ENCODE results near the gene CACNA1D. TPM values are rescaled to one million over a fixed set of nuclear protein-coding genes. Genes with fewer than 3 reads are reported as not detected.

CACNA1D gene
- total RNA-seq, 4 donors from 2014 or later, result 0.85 to 0.88 TPM; not detected in 2

DNA sequence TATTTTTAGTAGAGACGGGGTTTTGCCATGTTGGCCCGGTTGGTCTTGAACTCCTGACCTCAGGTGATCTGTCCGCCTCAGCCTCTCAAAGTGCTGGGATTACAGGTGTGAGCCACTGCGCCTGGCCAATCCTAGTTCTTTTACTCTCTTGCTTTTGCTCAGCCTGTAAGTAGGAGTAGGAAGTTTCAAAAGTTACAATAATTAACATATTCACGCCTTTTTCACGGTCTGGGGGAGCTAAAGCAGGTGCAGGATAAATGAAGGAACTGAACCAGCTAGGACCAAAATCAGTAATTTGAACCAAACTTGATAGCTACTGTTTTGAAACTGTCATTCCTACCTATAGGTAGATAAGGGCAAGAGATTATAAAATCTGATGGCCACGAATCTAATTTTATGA, 98.5 kb downstream of the CACNA1D start:
- TF ChIP-seq CTCF (IDR thresholded peaks at IDR 0.05; ENCODE audit: low read depth), result no peak

DNA sequence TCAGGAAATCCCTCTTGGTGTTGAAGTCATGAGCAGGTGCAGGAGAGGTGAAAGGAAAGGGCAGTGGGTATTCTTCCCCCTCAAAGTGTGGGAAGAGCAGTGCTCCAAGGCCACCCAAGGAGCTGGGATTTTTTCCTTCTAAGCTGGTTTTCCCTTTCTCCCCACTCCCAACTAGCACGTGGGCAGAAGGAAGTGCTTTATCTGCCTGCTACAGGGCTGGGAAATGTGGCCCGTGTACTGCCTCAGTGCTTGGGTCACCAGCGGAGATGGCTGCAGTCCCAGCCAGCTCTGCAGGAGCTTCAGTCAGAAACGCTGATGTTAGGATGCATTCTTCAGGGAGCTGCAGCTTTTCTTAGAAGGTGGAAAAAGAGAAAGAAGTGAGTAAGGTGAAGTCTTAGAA, 99.2 kb downstream of the CACNA1D start:
- TF ChIP-seq CTCF (IDR thresholded peaks at IDR 0.05; ENCODE audit: low read depth), result no peak

- TF ChIP-seq CTCF (IDR thresholded peaks at IDR 0.05; ENCODE audit: low read depth), result no peak
Observed at GRCh38 chr3:53594276-53594675, 99.9 kb downstream of the CACNA1D start.

DNA sequence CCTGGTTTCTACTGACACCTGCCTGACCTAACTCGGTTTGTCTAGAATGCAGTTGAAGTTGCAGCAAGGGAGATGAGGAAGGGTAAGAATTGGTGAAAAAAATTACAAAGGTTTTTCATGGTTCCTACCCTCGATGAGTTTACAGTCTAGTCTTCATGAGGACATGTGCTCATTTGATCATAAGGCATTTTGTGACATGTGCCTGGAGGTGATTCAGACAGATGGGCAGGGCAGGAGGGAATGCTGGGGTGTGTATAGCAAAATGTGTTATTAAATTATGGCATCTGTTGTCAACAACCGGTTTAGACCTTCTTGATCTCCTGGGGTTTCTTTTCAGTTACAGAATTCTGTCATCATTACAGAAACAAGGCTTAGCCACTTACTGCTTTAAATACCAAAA, 101.2 kb downstream of the CACNA1D start:
- TF ChIP-seq CTCF (IDR thresholded peaks at IDR 0.05; ENCODE audit: low read depth), result no peak

DNA sequence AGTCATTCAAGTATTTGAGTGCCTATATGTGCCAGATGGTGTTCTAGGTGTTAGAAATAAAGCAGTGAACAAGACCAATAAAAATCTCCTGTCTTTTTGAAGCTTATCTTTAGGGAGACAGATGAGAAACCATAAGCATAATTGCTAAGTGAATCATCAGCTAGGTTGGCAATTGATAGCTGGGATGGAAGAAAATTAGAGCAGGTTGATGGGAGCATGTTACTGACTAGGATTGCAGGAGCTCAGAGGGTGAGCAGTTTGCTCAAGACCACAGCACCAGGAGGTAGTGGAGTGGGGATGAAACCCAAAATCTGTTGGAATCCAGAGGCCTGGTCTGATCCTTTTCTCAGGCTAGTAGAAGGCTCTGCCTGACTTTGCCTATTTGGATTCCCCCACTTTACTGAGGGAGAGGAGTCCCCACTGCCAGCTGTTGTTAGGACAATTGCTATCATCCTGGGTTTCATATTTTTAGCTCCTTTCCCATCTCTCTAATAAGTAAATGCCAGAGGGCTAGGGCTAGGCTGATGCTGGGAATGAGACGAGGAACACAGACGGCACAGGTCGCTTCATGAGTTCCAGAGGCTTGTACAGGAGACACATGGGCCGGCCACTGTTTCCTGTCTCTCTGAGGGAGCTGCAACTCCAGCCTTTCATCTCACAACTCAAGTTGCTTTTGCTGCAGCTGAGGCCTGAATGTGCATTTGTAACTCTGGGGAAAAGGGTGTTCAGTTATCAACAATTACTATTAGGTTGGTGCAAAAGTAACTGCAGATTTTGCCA, 102.9 kb downstream of the CACNA1D start:
- TF ChIP-seq CTCF (IDR thresholded peaks at IDR 0.05; ENCODE audit: low read depth), result no peak

GRCh38 chr3:53599771-53600170, 105.4 kb downstream of the CACNA1D start:
- no peak for TF ChIP-seq CTCF (IDR thresholded peaks at IDR 0.05; ENCODE audit: low read depth)

DNA sequence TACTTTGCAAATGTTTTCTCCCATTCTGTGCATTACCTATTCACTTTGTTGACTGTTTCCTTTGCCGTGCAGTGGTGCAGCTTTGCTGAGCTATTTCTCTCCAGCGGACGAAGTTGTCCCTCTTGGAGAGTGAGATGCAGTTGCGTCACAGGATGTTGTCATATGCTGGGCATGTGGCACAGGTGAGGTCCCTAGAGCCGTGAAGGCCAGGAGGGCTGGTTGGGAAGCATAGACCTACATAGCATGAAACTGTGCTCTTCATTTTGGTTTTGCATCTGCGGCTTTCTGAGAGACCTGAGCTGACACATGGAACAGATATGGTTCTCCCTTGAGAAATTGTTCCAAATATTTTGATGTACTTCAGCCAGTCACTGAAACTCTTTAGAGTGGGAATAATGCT, 108.5 kb downstream of the CACNA1D start:
- TF ChIP-seq CTCF (IDR thresholded peaks at IDR 0.05; ENCODE audit: low read depth), result no peak

All from subcutaneous adipose tissue (tissue), 4 donors.